ENCODE measurements around the gene BPIFA3.
"Not testable (repeated sequence)": the region's sequence is repeated elsewhere in the genome, so short reads cannot be mapped to it uniquely, and the experiment has no call there.

Gene BPIFA3

GRCh38 chr20:33217052-33217451 is at the start of gene BPIFA3:
Gene BPIFA3 (plus strand): TSS chr20:33217352. CDS start chr20:33217537, 185 bp downstream.
- H3K4me3 Mint-ChIP-seq, result no peak within 1 kb of the TSS
- H3K4me1 Mint-ChIP-seq, result no peaks in the 10 kb centered on the region
- no peaks in the 10 kb centered on the region for H3K36me3 Mint-ChIP-seq
- no peak for ATAC-seq (replicated peaks)
- no peaks in the 10 kb centered on the region for H3K9me3 Mint-ChIP-seq
- H3K27me3 Mint-ChIP-seq, result peaks cover 28 to 42% of the 10 kb centered on the region in 2 donors
- DNase-seq, result no peak
- no peak within 1 kb of the TSS for H3K27ac Mint-ChIP-seq

DNA sequence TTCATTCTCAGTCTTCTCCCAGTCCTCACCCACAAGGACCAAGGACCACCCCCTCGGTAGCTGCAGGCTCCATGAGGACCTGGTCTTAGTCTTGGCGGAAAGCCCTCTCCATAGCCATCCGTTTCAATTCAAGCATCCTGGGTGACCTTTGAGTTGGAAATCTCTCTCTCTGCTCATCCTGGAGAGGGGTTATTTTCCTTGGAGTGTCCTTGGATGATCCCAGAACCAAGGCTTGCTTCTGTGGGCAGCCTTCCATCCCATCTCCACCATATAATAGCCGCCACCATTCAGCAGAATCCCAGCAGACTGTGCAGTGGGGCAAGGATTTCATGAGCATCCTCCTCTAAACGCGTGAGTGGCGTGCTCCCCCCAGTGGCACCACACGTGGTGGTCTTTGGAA is 49.3 kb upstream of the BPIFA3 start, which contains the start of gene BPIFA2:
Gene BPIFA2 (plus strand): TSS at position 301 of the 400 bp plus-strand sequence. CDS start 987 bp downstream, outside the sequence.
- H3K4me1 Mint-ChIP-seq, result peaks cover 0 to 1% of the 10 kb centered on the region in 2 donors
- peaks cover 3 to 6% of the 10 kb centered on the region in 2 donors for H3K36me3 Mint-ChIP-seq
- no peak for DNase-seq
- ATAC-seq (replicated peaks), result no peak
- H3K27me3 Mint-ChIP-seq, result peaks cover 16 to 25% of the 10 kb centered on the region in 2 donors
- H3K27ac Mint-ChIP-seq, result no peak within 1 kb of the TSS
- H3K9me3 Mint-ChIP-seq, result peaks cover 13 to 17% of the 10 kb centered on the region in 2 donors
- H3K4me3 Mint-ChIP-seq, result no peak within 1 kb of the TSS

GRCh38 chr20:33169176-33169794 is 47.9 kb upstream of the BPIFA3 start:
- Mint-ChIP-seq H3K36me3 (peaks cover 3 to 6% of the 10 kb centered on the region in 2 donors), H3K27ac (no peak overlapping the region), H3K9me3 (peaks cover 13 to 17% of the 10 kb centered on the region in 2 donors), H3K4me1 (no peaks in the 10 kb centered on the region), H3K27me3 (peaks cover 11 to 24% of the 10 kb centered on the region in 2 donors), H3K4me3 (no peak overlapping the region)
- DNase-seq (no peak), ATAC-seq (replicated peaks) (no peak)

DNA sequence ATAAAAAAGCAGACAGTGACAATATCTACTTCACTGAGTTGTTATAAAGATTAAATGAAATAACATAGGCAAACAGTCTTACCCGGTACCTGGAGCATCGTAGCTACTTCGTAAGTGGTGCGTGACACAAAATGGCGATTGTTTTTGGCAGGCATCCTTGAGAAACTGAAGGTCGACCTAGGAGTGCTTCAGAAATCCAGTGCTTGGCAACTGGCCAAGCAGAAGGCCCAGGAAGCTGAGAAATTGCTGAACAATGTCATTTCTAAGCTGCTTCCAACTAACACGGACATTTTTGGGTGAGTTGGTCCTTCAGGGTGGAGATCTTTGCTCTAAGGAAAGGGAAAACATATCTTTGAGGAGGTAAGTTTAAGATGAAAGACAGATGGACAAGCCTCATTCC is 44.4 kb upstream of the BPIFA3 start:
- Mint-ChIP-seq H3K27ac (no peak overlapping the region), H3K9me3 (peaks cover 13 to 17% of the 10 kb centered on the region in 2 donors), H3K4me1 (no peaks in the 10 kb centered on the region)

DNA sequence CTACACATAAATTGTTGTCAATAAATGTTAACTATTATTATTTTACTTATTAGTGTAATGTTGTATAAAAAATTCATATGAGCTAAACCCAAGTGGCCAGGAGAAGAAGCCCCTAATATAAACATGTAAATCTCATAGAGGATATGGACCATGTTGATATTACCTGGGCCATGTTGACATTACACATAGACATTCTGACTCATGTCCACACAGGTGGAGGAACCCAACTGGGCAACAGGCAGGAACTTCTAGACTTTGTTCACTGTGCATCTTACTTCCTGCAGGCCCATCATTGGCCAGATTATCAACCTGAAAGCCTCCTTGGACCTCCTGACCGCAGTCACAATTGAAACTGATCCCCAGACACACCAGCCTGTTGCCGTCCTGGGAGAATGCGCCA is 42.0 kb upstream of the BPIFA3 start:
- no peak overlapping the region for H3K4me3 Mint-ChIP-seq
- H3K27me3 Mint-ChIP-seq, result peaks cover 0 to 8% of the 10 kb centered on the region in 2 donors
- H3K9me3 Mint-ChIP-seq, result peaks cover 6 to 10% of the 10 kb centered on the region in 2 donors
- peaks cover 0 to 6% of the 10 kb centered on the region in 2 donors for H3K36me3 Mint-ChIP-seq
- ATAC-seq (replicated peaks) (no peak), DNase-seq (no peak)
- H3K27ac Mint-ChIP-seq, result no peak overlapping the region
- H3K4me1 Mint-ChIP-seq, result no peaks in the 10 kb centered on the region

More for the DNA sequence above, 44.4 kb upstream of the BPIFA3 start:
- no peak for ATAC-seq (replicated peaks)
- H3K27me3 Mint-ChIP-seq, result peaks cover 0 to 11% of the 10 kb centered on the region in 2 donors
- H3K36me3 Mint-ChIP-seq, result peaks cover 3 to 6% of the 10 kb centered on the region in 2 donors
- no peak for DNase-seq
- H3K4me3 Mint-ChIP-seq, result no peak overlapping the region

DNA sequence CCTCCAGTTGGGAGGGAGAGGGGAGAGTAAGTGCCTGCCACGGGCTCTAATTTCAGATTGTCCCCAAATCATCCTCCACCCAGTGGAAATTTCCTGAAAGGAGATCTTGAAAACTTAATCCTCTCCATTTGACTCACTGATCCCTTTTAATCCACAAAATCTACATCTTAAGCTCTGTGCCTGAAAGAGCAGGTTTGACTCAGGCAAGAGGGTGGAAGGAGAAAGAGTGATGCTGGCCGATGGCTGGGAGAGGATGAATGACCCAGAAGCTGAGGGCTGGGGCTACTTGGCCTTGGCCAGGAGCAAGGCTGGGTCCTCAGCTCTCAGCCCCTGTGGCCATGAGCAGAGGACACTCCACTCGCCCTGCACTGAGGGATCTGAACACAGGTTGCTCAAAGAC is 41.1 kb upstream of the BPIFA3 start:
- Mint-ChIP-seq H3K4me3 (no peak overlapping the region), H3K4me1 (no peaks in the 10 kb centered on the region), H3K27me3 (peaks cover 0 to 3% of the 10 kb centered on the region in 2 donors), H3K27ac (no peak overlapping the region), H3K36me3 (no peaks in the 10 kb centered on the region), H3K9me3 (peaks cover 2 to 5% of the 10 kb centered on the region in 2 donors)
- DNase-seq (no peak), ATAC-seq (replicated peaks) (no peak)

GRCh38 chr20:33177866-33178265 is 39.3 kb upstream of the BPIFA3 start:
- no peaks in the 10 kb centered on the region for H3K4me1 Mint-ChIP-seq

GRCh38 chr20:33178726-33179125 is 38.4 kb upstream of the BPIFA3 start:
- peaks cover 3 to 6% of the 10 kb centered on the region in 2 donors for H3K36me3 Mint-ChIP-seq

More at GRCh38 chr20:33177866-33178265, 39.3 kb upstream of the BPIFA3 start:
- Mint-ChIP-seq H3K36me3 (no peaks in the 10 kb centered on the region), H3K9me3 (peaks cover 0 to 1% of the 10 kb centered on the region in 2 donors), H3K27me3 (peaks cover 4 to 12% of the 10 kb centered on the region in 2 donors), H3K4me3 (no peak overlapping the region), H3K27ac (no peak overlapping the region)
- ATAC-seq (replicated peaks) (no peak), DNase-seq (no peak)

DNA sequence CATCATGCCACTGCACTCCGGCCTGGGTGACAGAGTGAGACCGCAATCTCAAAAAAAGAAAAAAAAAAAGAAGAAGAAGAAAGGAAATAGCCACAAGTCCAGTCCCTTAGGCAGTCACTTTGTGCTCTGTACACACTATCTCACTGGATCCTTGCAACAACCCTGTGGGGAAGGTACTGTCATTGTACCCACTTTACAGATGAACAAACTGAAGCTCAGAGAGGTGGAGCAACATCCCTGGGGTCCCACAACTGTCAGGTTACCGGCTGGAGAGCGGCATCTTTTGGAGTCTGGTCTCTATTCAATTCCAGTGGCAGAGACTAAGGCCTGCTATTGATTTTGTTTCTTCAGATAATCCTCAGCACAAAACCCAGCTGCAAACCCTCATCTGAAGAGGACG is 37.0 kb upstream of the BPIFA3 start:
- Mint-ChIP-seq H3K36me3 (peaks cover 3 to 6% of the 10 kb centered on the region in 2 donors), H3K4me1 (peaks cover 0 to 2% of the 10 kb centered on the region in 2 donors), H3K27me3 (peaks cover 8 to 19% of the 10 kb centered on the region in 2 donors), H3K27ac (no peak overlapping the region), H3K9me3 (peaks cover 7 to 8% of the 10 kb centered on the region in 2 donors), H3K4me3 (no peak overlapping the region)
- ATAC-seq (replicated peaks) (no peak), DNase-seq (no peak)

More at GRCh38 chr20:33178726-33179125, 38.4 kb upstream of the BPIFA3 start:
- ATAC-seq (replicated peaks), result no peak
- Mint-ChIP-seq H3K4me1 (peaks cover 0 to 2% of the 10 kb centered on the region in 2 donors), H3K27me3 (peaks cover 8 to 19% of the 10 kb centered on the region in 2 donors), H3K4me3 (no peak overlapping the region), H3K9me3 (peaks cover 7 to 8% of the 10 kb centered on the region in 2 donors), H3K27ac (no peak overlapping the region)
- DNase-seq, result no peak

DNA sequence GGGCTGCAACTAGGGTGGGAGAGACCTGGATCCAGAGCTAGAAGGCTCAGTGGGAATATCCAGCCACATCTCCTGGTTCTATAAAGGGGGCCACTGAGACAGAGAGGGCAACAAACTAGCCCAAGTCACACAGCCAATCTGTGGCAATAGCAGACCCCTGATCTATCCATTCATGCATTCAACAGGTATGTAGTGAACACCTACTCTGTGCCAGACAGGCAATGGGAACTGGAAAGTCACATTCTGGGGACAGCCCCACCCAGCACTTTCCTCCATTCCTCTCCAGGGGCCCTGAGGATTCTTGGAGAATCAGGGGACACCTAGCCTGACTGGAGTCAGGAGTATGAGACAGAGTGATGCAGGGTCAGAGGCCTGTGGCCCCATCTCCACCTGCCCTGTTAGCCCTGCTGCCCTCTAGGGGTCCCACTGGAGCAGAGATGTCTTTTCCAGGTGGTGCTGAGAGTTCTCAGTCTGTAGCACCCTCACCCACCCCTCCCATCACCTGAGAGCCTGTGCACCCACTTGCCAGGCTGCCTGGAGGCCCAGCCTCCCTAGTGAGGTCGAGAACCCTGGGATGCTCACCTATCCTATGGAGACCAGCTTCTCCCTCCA is 35.6 kb upstream of the BPIFA3 start:
- Mint-ChIP-seq H3K4me1 (peaks cover 0 to 2% of the 10 kb centered on the region in 2 donors), H3K36me3 (peaks cover 3 to 6% of the 10 kb centered on the region in 2 donors), H3K4me3 (no peak overlapping the region), H3K9me3 (peaks cover 7 to 8% of the 10 kb centered on the region in 2 donors), H3K27ac (no peak overlapping the region), H3K27me3 (peaks cover 8 to 19% of the 10 kb centered on the region in 2 donors)
- DNase-seq, result no peak
- no peak for ATAC-seq (replicated peaks)

GRCh38 chr20:33183312-33183711 is 33.8 kb upstream of the BPIFA3 start:
- H3K4me1 Mint-ChIP-seq, result peaks cover 0 to 2% of the 10 kb centered on the region in 2 donors
- H3K27me3 Mint-ChIP-seq, result peaks cover 8 to 19% of the 10 kb centered on the region in 2 donors
- no peak for ATAC-seq (replicated peaks)
- no peak overlapping the region for H3K4me3 Mint-ChIP-seq
- H3K27ac Mint-ChIP-seq, result no peak overlapping the region
- H3K36me3 Mint-ChIP-seq, result peaks cover 3 to 6% of the 10 kb centered on the region in 2 donors
- peaks cover 7 to 8% of the 10 kb centered on the region in 2 donors for H3K9me3 Mint-ChIP-seq
- no peak for DNase-seq

DNA sequence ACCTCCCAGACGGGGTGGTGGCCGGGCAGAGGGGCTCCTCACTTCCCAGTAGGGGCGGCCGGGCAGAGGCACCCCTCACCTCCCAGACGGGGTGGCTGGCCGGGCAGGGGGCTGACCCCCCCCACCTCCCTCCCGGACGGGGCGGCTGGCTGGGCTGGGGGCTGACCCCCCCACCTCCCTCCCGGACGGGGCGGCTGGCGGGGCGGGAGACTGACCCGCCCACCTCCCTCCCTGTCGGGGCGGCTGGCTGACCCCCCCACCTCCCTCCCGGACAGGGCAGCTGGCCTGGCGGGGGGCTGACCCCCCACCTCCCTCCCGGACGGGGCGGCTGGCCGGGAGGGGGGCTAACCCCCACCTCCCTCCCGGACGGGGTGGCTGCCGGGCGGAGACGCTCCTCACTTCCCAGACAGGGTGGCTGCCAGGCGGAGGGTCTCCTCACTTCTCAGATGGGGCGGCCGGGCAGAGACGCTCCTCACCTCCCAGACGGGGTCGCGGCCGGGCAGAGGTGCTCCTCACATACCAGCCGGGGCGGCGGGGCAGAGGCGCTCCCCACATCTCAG is 32.0 kb upstream of the BPIFA3 start:
- not testable (repeated sequence) for H3K9me3 Mint-ChIP-seq; H3K4me3 Mint-ChIP-seq; H3K4me1 Mint-ChIP-seq; H3K36me3 Mint-ChIP-seq; ATAC-seq (replicated peaks); H3K27ac Mint-ChIP-seq; DNase-seq
- peaks cover 8 to 19% of the 10 kb centered on the region in 2 donors for H3K27me3 Mint-ChIP-seq

DNA sequence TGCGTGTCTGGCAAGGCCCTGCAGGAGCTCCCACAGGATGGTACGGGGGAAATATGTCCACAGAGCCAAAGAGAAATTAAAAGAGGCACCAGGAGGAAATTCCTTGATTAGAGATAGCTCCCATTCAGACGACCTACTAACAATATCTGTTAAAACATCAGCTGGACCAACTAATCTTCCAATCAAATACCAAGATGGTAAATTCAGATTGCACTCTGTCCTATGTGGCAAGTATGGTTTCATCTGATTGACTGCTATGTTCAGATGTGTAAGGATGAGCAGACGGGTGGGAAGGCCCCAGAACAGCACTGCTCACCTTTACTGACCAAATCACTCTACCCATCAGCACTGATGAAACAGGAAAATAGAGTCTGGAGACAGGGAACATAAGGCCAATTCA is 29.7 kb upstream of the BPIFA3 start:
- Mint-ChIP-seq H3K9me3 (peaks cover 7 to 8% of the 10 kb centered on the region in 2 donors), H3K4me3 (no peak overlapping the region), H3K27ac (no peak overlapping the region), H3K36me3 (peaks cover 3 to 6% of the 10 kb centered on the region in 2 donors), H3K27me3 (peaks cover 13 to 22% of the 10 kb centered on the region in 2 donors), H3K4me1 (peaks cover 0 to 2% of the 10 kb centered on the region in 2 donors)
- ATAC-seq (replicated peaks) (no peak), DNase-seq (no peak)

- peaks cover 9 to 12% of the 10 kb centered on the region in 2 donors for H3K27me3 Mint-ChIP-seq
- H3K36me3 Mint-ChIP-seq, result peaks cover under 1 to 2% of the 10 kb centered on the region in 2 donors
- DNase-seq, result no peak
- no peak overlapping the region for H3K4me3 Mint-ChIP-seq
- H3K4me1 Mint-ChIP-seq, result peaks cover 0 to under 1% of the 10 kb centered on the region in 2 donors
- no peak overlapping the region for H3K27ac Mint-ChIP-seq
- H3K9me3 Mint-ChIP-seq, result peaks cover under 1 to 2% of the 10 kb centered on the region in 2 donors
- no peak for ATAC-seq (replicated peaks)
These were observed 28.7 kb upstream of the BPIFA3 start for GRCh38 chr20:33188421-33188820.

Data from stimulated activated naive B cell treated with anti-CD40 and anti-IgM and Interleukin-4, amounts not matched to agents 10 μg/mL and 1 μg/mL and 100 μg/mL, for 72 hours (primary cell).